Muscle layer of colon (tissue), 2 donors: ENCODE measurements around the gene SLC22A23.

ENCODE experiments used
- H3K27ac ChIP-seq: one replicate; pipeline ENCODE4 v1.7.0; 2013; ENCODE audit warnings: low read depth, mild to moderate bottlenecking, low read length, moderate library complexity
- H3K27me3 ChIP-seq, 2 donors: one replicate each; pipeline ENCODE4 v1.7.0; 2013; ENCODE audit warnings: low read length in 2 of 2, mild to moderate bottlenecking in 2 of 2; ENCODE audit not compliant: insufficient read depth in 2 of 2, control insufficient read depth in 1 of 2
- H3K36me3 ChIP-seq: one replicate; pipeline ENCODE4 v1.7.0; 2013; ENCODE audit warnings: mild to moderate bottlenecking, low read length; ENCODE audit not compliant: insufficient read depth
- H3K4me1 ChIP-seq: one replicate; pipeline ENCODE4 v1.7.0; 2013; ENCODE audit warnings: mild to moderate bottlenecking, low read length; ENCODE audit not compliant: insufficient read depth
- H3K4me3 ChIP-seq, 2 donors: one replicate each; pipeline ENCODE4 v1.7.0; 2013; ENCODE audit warnings: low read length in 2 of 2, low read depth in 1 of 2, mild to moderate bottlenecking in 1 of 2, moderate library complexity in 1 of 2
- H3K9ac ChIP-seq: one replicate; pipeline ENCODE4 v1.7.0; 2013; ENCODE audit warnings: low read length
- H3K9me3 ChIP-seq: one replicate; pipeline ENCODE4 v1.7.0; 2013; ENCODE audit warnings: mild to moderate bottlenecking, low read length
- donor health status: abdominal sarcoma.
- donor health status: Adenocarcinoma of cecum.

SLC22A23 gene

GRCh38 chr6:3290149-3290930, 166.5 kb downstream of the SLC22A23 start:
- peaks cover 4% of the 10 kb centered on the region for H3K36me3 ChIP-seq
- H3K27ac ChIP-seq: no peak overlapping the region
- H3K9me3 ChIP-seq: no peaks in the 10 kb centered on the region
- H3K9ac ChIP-seq: no peak overlapping the region
- H3K4me3 ChIP-seq: no peak overlapping the region
- H3K4me1 ChIP-seq: no peaks in the 10 kb centered on the region
- no peaks in the 10 kb centered on the region for H3K27me3 ChIP-seq

GRCh38 chr6:3289664-3290055, 167.2 kb downstream of the SLC22A23 start:
- H3K9me3 ChIP-seq: no peaks in the 10 kb centered on the region
- no peak overlapping the region for H3K4me3 ChIP-seq
- no peak overlapping the region for H3K27ac ChIP-seq
- H3K4me1 ChIP-seq: peaks cover 4% of the 10 kb centered on the region
- H3K36me3 ChIP-seq: peaks cover 4% of the 10 kb centered on the region
- H3K27me3 ChIP-seq: no peaks in the 10 kb centered on the region
- no peak overlapping the region for H3K9ac ChIP-seq

GRCh38 chr6:3288711-3289663, 167.9 kb downstream of the SLC22A23 start:
- no peak overlapping the region for H3K4me3 ChIP-seq

GRCh38 chr6:3287976-3288707, 168.7 kb downstream of the SLC22A23 start:
- peaks cover 5% of the 10 kb centered on the region for H3K4me1 ChIP-seq
- no peak overlapping the region for H3K9ac ChIP-seq
- H3K27ac ChIP-seq: no peak overlapping the region
- H3K27me3 ChIP-seq: no peaks in the 10 kb centered on the region
- peaks cover 4% of the 10 kb centered on the region for H3K36me3 ChIP-seq
- H3K4me3 ChIP-seq: no peak overlapping the region
- no peaks in the 10 kb centered on the region for H3K9me3 ChIP-seq

More at GRCh38 chr6:3288711-3289663, 167.9 kb downstream of the SLC22A23 start:
- H3K4me1 ChIP-seq: peaks cover 5% of the 10 kb centered on the region
- no peaks in the 10 kb centered on the region for H3K27me3 ChIP-seq
- peaks cover 4% of the 10 kb centered on the region for H3K36me3 ChIP-seq
- no peak overlapping the region for H3K9ac ChIP-seq
- H3K9me3 ChIP-seq: no peaks in the 10 kb centered on the region
- no peak overlapping the region for H3K27ac ChIP-seq

GRCh38 chr6:3287308-3287707, 169.5 kb downstream of the SLC22A23 start:
- H3K27me3 ChIP-seq: no peaks in the 10 kb centered on the region
- H3K4me1 ChIP-seq: peaks cover 10% of the 10 kb centered on the region
- no peaks in the 10 kb centered on the region for H3K9me3 ChIP-seq
- H3K9ac ChIP-seq: no peak overlapping the region
- H3K27ac ChIP-seq: no peak overlapping the region
- H3K36me3 ChIP-seq: peaks cover 4% of the 10 kb centered on the region
- H3K4me3 ChIP-seq: no peak overlapping the region

DNA sequence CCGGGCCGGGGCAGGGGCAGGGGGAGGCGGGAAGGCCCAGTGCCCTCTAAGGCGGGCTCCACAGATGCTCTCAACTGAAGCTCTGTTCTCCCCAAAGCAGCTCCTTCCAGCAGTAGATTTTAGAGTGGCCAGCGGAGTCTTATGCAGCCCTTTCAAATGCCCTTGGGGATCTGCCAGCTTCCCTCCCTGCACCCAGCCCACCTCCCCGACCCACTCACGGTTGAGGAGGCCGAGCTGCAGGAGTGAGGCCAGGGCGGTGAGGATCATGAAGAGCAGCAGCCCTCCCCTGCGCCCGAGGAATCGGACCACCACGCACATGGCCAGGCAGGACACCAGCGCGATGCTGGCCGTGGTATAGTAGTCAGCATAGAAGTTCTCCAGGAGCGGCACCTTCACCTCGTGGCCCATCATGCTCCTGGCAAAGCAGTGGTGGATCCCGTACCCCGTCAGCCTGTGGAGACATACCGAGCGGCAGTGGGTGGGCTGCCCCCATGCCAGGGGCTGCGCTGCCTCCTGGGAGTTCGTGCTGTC, 170.1 kb downstream of the SLC22A23 start:
- Histone ChIP-seq H3K9me3 (no peaks in the 10 kb centered on the region), H3K27ac (no peak overlapping the region), H3K4me1 (peaks cover 16% of the 10 kb centered on the region), H3K9ac (no peak overlapping the region), H3K36me3 (peaks cover 4% of the 10 kb centered on the region), H3K4me3 (no peak overlapping the region), H3K27me3 (no peaks in the 10 kb centered on the region)

DNA sequence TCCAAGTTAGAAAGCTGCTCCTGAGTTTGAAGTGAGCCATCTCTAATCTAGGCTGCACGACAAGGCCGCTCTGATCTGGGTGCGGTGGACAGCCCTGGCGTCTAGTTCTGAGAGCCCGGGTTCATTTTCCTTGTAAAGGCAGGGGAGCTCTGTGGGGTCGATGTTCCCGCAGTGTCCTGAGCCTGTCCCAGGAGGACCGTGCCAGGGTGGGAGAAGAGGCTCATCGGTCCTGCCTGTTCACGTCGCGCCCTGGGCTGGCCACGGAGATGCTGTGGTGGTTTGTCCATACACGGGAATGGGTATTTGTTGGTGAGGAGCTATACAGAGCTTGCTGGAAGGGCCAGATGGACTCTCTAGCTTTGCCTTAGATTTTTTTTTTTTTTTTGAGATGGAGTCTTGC, 171.1 kb downstream of the SLC22A23 start:
- Histone ChIP-seq H3K9ac (no peak overlapping the region), H3K4me3 (no peak overlapping the region), H3K4me1 (peaks cover 21% of the 10 kb centered on the region)

DNA sequence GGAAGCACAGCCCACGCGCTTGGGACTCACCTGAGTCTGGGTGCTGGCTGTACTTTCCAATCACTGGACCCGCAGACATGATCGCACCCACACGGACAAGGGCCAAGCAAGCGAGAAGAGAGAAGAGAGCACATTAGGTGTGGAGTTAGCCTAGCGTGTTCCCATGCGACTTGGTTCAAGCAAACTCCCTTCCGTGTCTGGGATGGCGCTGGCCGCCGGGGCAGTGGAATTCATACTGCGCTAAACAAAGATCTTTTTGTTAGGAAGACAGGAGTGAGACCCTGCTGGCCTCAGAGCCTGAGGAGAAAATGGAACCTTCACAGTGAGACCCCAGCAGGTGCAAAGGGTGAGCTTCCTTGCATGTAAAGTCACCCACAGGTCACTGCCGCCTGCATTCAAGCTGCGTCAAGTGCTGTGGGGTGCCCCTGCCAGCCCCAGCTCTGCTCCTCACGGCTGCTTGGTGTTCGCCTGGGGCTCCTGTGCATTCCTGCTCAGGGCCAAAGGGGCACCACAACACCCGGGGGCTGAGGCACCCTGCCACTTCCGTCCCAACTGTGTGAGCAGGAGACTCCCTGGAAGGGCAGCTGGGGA, 171.7 kb downstream of the SLC22A23 start:
- no peaks in the 10 kb centered on the region for H3K9me3 ChIP-seq
- H3K36me3 ChIP-seq: peaks cover 8% of the 10 kb centered on the region
- no peak overlapping the region for H3K4me3 ChIP-seq
- no peak overlapping the region for H3K9ac ChIP-seq
- no peaks in the 10 kb centered on the region for H3K27me3 ChIP-seq
- peaks cover 21% of the 10 kb centered on the region for H3K4me1 ChIP-seq
- no peak overlapping the region for H3K27ac ChIP-seq

More for the DNA sequence above, 171.1 kb downstream of the SLC22A23 start:
- no peaks in the 10 kb centered on the region for H3K27me3 ChIP-seq
- no peak overlapping the region for H3K27ac ChIP-seq
- H3K9me3 ChIP-seq: no peaks in the 10 kb centered on the region
- H3K36me3 ChIP-seq: peaks cover 8% of the 10 kb centered on the region

DNA sequence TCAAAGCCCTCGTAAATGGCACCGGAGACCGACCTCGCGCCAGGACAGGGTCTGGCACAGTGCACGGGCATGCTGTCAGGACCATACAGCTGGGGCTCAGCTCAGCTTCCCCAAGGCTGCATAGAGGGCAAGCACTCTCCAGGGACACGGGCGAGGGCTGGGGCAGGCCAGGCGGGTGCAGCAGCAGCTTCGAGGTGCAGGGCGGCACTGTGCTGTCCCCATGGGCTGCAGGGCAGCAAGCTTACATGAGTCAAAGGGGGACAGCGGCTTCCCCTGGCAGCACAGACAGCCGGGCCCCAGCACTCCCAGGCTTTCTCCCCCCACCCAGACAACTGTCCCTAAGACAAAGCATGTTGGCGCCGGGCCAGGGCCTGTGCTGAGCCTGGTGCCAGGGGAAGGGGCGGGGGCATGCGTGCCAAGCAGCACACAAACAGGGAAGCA, 172.4 kb downstream of the SLC22A23 start:
- Histone ChIP-seq H3K9ac (no peak overlapping the region), H3K27ac (no peak overlapping the region), H3K27me3 (no peaks in the 10 kb centered on the region), H3K9me3 (no peaks in the 10 kb centered on the region), H3K36me3 (peaks cover 8% of the 10 kb centered on the region), H3K4me1 (peaks cover 24% of the 10 kb centered on the region), H3K4me3 (no peak overlapping the region)

DNA sequence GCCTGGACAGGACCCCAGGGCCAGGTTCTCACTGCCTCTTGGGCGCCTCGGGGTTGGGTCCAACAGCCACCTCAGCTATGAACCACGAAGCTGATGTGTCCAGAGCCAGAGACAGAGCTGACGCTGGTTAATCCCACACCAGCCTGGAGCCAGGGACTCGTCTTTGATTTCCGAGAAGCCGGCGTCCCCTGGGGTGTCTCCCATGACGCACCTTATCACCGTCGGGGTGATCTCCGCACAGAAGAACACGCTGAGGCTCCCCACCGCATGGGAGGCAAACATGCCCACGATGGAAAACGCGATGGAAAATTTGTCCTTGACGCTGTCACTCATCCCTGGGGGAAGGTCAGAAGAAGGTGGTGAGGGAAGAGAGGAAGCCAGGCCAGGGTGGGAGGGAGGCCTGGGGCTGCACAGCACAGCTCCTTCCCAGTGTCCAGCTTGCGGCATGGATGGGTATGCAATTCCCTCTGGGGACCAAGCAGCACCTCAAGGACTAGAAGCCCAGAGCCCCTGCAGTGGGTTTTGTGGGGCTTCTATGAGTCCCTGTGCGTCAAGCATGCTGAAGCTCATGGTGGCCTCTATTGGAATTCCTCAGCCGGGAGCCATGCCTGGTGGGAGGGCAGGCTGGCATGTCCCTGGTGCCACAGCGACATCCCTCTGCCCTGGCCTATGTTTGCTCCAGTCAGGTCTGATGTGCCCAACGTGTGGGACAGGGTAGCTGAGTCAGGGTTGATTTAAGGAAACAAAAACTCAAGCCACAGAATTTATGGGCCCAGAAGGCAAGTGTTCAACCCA, 173.0 kb downstream of the SLC22A23 start:
- Histone ChIP-seq H3K4me3 (no peak overlapping the region), H3K36me3 (peaks cover 8% of the 10 kb centered on the region), H3K9me3 (no peaks in the 10 kb centered on the region), H3K27me3 (no peaks in the 10 kb centered on the region), H3K4me1 (peaks cover 24% of the 10 kb centered on the region), H3K9ac (no peak overlapping the region), H3K27ac (no peak overlapping the region)
